Measurements from ENCODE around the gene RHBDD1. TPM values are rescaled to one million over a fixed set of nuclear protein-coding genes. Genes with fewer than 3 reads are reported as not detected.

Gene RHBDD1
- polyA plus RNA-seq, 2 of the 4 experiments (the other 2 are of a cell fraction) = 8.3 to 46.9 TPM

GRCh38 chr2:226797289-226797988, 38.4 kb upstream of the RHBDD1 start:
- Histone ChIP-seq H3K4me3 (peak overlapping the region; percentile 80), H3K4me2 (peak overlapping the region; percentile 96), H3K27ac (peak overlapping the region; percentile 95 to 100; a peak in 3 of 6 replicates), H3K4me1 (peaks cover 51% of the 10 kb centered on the region), H3K9me3 (no peaks in the 10 kb centered on the region)
- TF ChIP-seq JUN (IDR thresholded peaks at IDR 0.05) = 0 out of 5 replicates have a peak, but pooled peaks of 1 of the 2 experiments have one; percentile 20
- TF ChIP-seq ATOH8 (CRISPR knock-in tag; IDR thresholded peaks at IDR 0.05; ENCODE audit: low read depth) = no peak
- no peak for TF ChIP-seq JUNB (IDR thresholded peaks at IDR 0.05)
- no peak for TF ChIP-seq RNF2 (IDR thresholded peaks at IDR 0.05; ENCODE audit: borderline replicate concordance, low read depth)
- ATAC-seq (no peak), DNase-seq (ENCODE audit: low read depth in 1 of 2, low spot score in 1 of 2) (no peak), FAIRE-seq (no peak)
- CTCF ChIA-PET = interaction anchor here (0.8 to 1.6 kb wide), 5 partner anchors 18 to 908 kb away, joined by 3 to 5 read pairs (median 4); no protein-coding TSS in a partner anchor
- POLR2A ChIA-PET = interaction anchor here (1.0 to 2.0 kb wide), 3 partner anchors 612 to 682 kb away, joined by 3 to 7 read pairs (median 3); no protein-coding TSS in a partner anchor
- 96% methylated on average over 39 of the region's 50 CpGs for WGBS (ENCODE audit: missing lambda C conversion rate)

GRCh38 chr2:226797989-226798421, 37.8 kb upstream of the RHBDD1 start:
- WGBS (ENCODE audit: missing lambda C conversion rate) = 83% methylated on average over 13 of the region's 23 CpGs
- peak overlapping the region; percentile 96 for H3K4me2 ChIP-seq
- H3K27ac ChIP-seq = peak overlapping the region; percentile 95 to 100
- ATAC-seq (no peak), DNase-seq (ENCODE audit: low read depth in 1 of 2, low spot score in 1 of 2) (no peak), FAIRE-seq (no peak)
- POLR2A ChIA-PET = interaction anchor here (2.0 kb wide), 1 partner anchor 682 kb away, joined by 7 read pairs; no protein-coding TSS in a partner anchor
- CTCF ChIA-PET = interaction anchor here (0.8 to 3.2 kb wide), 10 partner anchors 10 to 1128 kb away, joined by 3 to 16 read pairs (median 4); no protein-coding TSS in a partner anchor
- no peaks in the 10 kb centered on the region for H3K9me3 ChIP-seq
- peaks cover 49% of the 10 kb centered on the region for H3K4me1 ChIP-seq
- peak overlapping the region; percentile 80 for H3K4me3 ChIP-seq
- TF ChIP-seq USF2 (IDR thresholded peaks at IDR 0.05) (no peak), E2F6 (IDR thresholded peaks at IDR 0.05; ENCODE audit: borderline replicate concordance, low read depth) (no peak), CHD4 (IDR thresholded peaks at IDR 0.05; ENCODE audit: borderline replicate concordance) (no peak), EHF (CRISPR knock-in tag; IDR thresholded peaks at IDR 0.05) (no peak), FOSB (CRISPR knock-in tag; IDR thresholded peaks at IDR 0.05) (no peak), JUN (IDR thresholded peaks at IDR 0.05) (no peak), POLR2A (IDR thresholded peaks at IDR 0.05; ENCODE audit: low read length) (no peak), ZC3H11A (IDR thresholded peaks at IDR 0.05) (no peak)

GRCh38 chr2:226798422-226799210, 37.2 kb upstream of the RHBDD1 start:
- peak overlapping the region; percentile 80 for H3K4me3 ChIP-seq
- peak overlapping the region; percentile 96 for H3K4me2 ChIP-seq
- ChIA-PET POLR2A (interaction anchor here (0.6 to 2.0 kb wide), 8 partner anchors 26 to 683 kb away, joined by 3 to 7 read pairs (median 3); partner anchors contain the start of gene RHBDD1), CTCF (interaction anchor here (0.6 to 3.2 kb wide), 15 partner anchors 8 to 1129 kb away, joined by 3 to 16 read pairs (median 3); no protein-coding TSS in a partner anchor)
- FAIRE-seq (no peak), DNase-seq (ENCODE audit: low read depth in 1 of 2, low spot score in 1 of 2) (peak in 1 of 2 experiments; percentile 74), ATAC-seq (peak; percentile 5 to 24; a peak in 4 of 6 replicates)
- peak overlapping the region; percentile 95 to 100 for H3K27ac ChIP-seq
- WGBS (ENCODE audit: missing lambda C conversion rate) = 1% methylated on average over 19 of the region's 80 CpGs
- H3K9me3 ChIP-seq = no peaks in the 10 kb centered on the region
- peaks cover 45% of the 10 kb centered on the region for H3K4me1 ChIP-seq
- no peak for TF ChIP-seq MYC (IDR thresholded peaks at IDR 0.05; ENCODE audit: borderline replicate concordance, low read length)
- TF ChIP-seq E2F6 (IDR thresholded peaks at IDR 0.05; ENCODE audit: borderline replicate concordance, low read depth) = peak; percentile 76
- TF ChIP-seq MAZ (IDR thresholded peaks at IDR 0.05; ENCODE audit: borderline replicate concordance, low read depth, low read length) = no peak
- no peak for TF ChIP-seq ZFP36 (IDR thresholded peaks at IDR 0.05; ENCODE audit: borderline replicate concordance, partially characterized antibody)
- TF ChIP-seq CHD4 (IDR thresholded peaks at IDR 0.05; ENCODE audit: borderline replicate concordance) = no peak
- TF ChIP-seq JUNB (IDR thresholded peaks at IDR 0.05) = no peak
- no peak for TF ChIP-seq RFX5 (IDR thresholded peaks at IDR 0.05)
- TF ChIP-seq ZSCAN20 (CRISPR knock-in tag; IDR thresholded peaks at IDR 0.05) = no peak
- TF ChIP-seq HEYL (CRISPR knock-in tag; IDR thresholded peaks at IDR 0.05) = no peak
- no peak for TF ChIP-seq ESRRA (IDR thresholded peaks at IDR 0.05; ENCODE audit: borderline replicate concordance, low read length)
- peak; percentile 80 for TF ChIP-seq MAX (IDR thresholded peaks at IDR 0.05)
- TF ChIP-seq HOXB5 (CRISPR knock-in tag; IDR thresholded peaks at IDR 0.05) = no peak
- no peak for TF ChIP-seq TFCP2L1 (CRISPR knock-in tag; IDR thresholded peaks at IDR 0.05)
- no peak for TF ChIP-seq CEBPB (IDR thresholded peaks at IDR 0.05)
- TF ChIP-seq CBX2 (IDR thresholded peaks at IDR 0.05; ENCODE audit: borderline replicate concordance, low read depth) = no peak
- no peak for TF ChIP-seq KDM5A (IDR thresholded peaks at IDR 0.05)
- TF ChIP-seq ZNF302 (CRISPR knock-in tag; IDR thresholded peaks at IDR 0.05) = no peak
- TF ChIP-seq USF2 (IDR thresholded peaks at IDR 0.05) = no peak
- TF ChIP-seq FOXS1 (CRISPR knock-in tag; IDR thresholded peaks at IDR 0.05) = no peak
